ENCODE results near the gene OTULIN.

The OTULIN gene

GRCh38 chr5:14706615-14707021 lies 42.1 kb downstream of the OTULIN start:
- H3K4me3 ChIP-seq (replicated peaks; ENCODE audit: low read depth, low read length): no peak overlapping the region
- DNase-seq (ENCODE audit: extremely low read depth, low read depth): peak; percentile 36
- no peak for TF ChIP-seq CTCF (IDR thresholded peaks at IDR 0.05; ENCODE audit: low read depth, low read length, missing control alignments)

GRCh38 chr5:14707811-14708390 lies 43.4 kb downstream of the OTULIN start:
- no peak overlapping the region for H3K4me3 ChIP-seq (replicated peaks; ENCODE audit: low read depth, low read length)
- DNase-seq (ENCODE audit: extremely low read depth, low read depth): no peak
- TF ChIP-seq CTCF (IDR thresholded peaks at IDR 0.05; ENCODE audit: low read depth, low read length, missing control alignments): no peak

- H3K4me3 ChIP-seq (replicated peaks; ENCODE audit: low read depth, low read length): no peak overlapping the region
- TF ChIP-seq CTCF (IDR thresholded peaks at IDR 0.05; ENCODE audit: low read depth, low read length, missing control alignments): no peak
- DNase-seq (ENCODE audit: extremely low read depth, low read depth): no peak
Observed at GRCh38 chr5:14708551-14708950, 44.0 kb downstream of the OTULIN start.

GRCh38 chr5:14710313-14710994 lies 45.9 kb downstream of the OTULIN start:
- no peak overlapping the region for H3K4me3 ChIP-seq (replicated peaks; ENCODE audit: low read depth, low read length)
- no peak for TF ChIP-seq CTCF (IDR thresholded peaks at IDR 0.05; ENCODE audit: low read depth, low read length, missing control alignments)
- no peak for DNase-seq (ENCODE audit: extremely low read depth, low read depth)

GRCh38 chr5:14712131-14712530 lies 47.6 kb downstream of the OTULIN start:
- no peak for DNase-seq (ENCODE audit: extremely low read depth, low read depth)
- no peak overlapping the region for H3K4me3 ChIP-seq (replicated peaks; ENCODE audit: low read depth, low read length)
- no peak for TF ChIP-seq CTCF (IDR thresholded peaks at IDR 0.05; ENCODE audit: low read depth, low read length, missing control alignments)

- TF ChIP-seq CTCF (IDR thresholded peaks at IDR 0.05; ENCODE audit: low read depth, low read length, missing control alignments): no peak
- no peak overlapping the region for H3K4me3 ChIP-seq (replicated peaks; ENCODE audit: low read depth, low read length)
- DNase-seq (ENCODE audit: extremely low read depth, low read depth): no peak
Observed at GRCh38 chr5:14712666-14713065, 48.1 kb downstream of the OTULIN start.

All from HFF-Myc (cell line).